SH-SY5Y (cell line): ENCODE data around the gene ABCF3.

Experiments used
- GATA2 ChIP-seq: IDR thresholded peaks from 2 replicates; pipeline ENCODE4 v1.6.1; 2011; ENCODE audit warnings: mild to moderate bottlenecking, low read depth, low read length
- GATA3 ChIP-seq: IDR thresholded peaks from 2 replicates; pipeline ENCODE4 v1.6.1; 2011; ENCODE audit warnings: low read depth, mild to moderate bottlenecking, low read length, moderate library complexity

- TF ChIP-seq GATA3 = no peak
- TF ChIP-seq GATA2 = peak; percentile 79
Observed at GRCh38 chr3:184155644-184156521, 30.1 kb upstream of the ABCF3 start.
